K562 (cell line): ENCODE results near the gene ASPRV1. TPM values are rescaled to one million over a fixed set of nuclear protein-coding genes. Genes with fewer than 3 reads are reported as not detected.

Experiments used
- GABPA ChIP-seq: fragments of 200-800 bp; sonication (Bioruptor generic); conservative IDR thresholded peaks from 2 replicates; pipeline ENCODE4 v1.6.1; 2016; ENCODE audit warnings: low read depth, missing genetic modification characterization, missing compliant biosample characterization
- HDAC1 ChIP-seq, 2 experiments: fragments of 450-650 bp; IDR thresholded peaks; 2 replicates each; pipeline ENCODE4 v1.6.1; 2016 to 2017; ENCODE audit warnings: inconsistent platforms in 1 of 2, mild to moderate bottlenecking in 1 of 2, moderate library complexity in 1 of 2
- HMG20A ChIP-seq: fragments of 450-650 bp; formaldehyde crosslinking; conservative IDR thresholded peaks from 2 replicates; pipeline ENCODE4 v1.4.0; 2020; ENCODE audit warnings: mild to moderate bottlenecking, mixed read lengths
- HNRNPK ChIP-seq: fragments of 200-400 bp; formaldehyde crosslinking; IDR thresholded peaks from one replicate; pipeline ENCODE4 v1.6.1; 2018; ENCODE audit warnings: mild to moderate bottlenecking, low read depth, low read length; ENCODE audit not compliant: poor library complexity, severe bottlenecking
- MIER1 ChIP-seq: fragments of 450-650 bp; IDR thresholded peaks from 2 replicates; pipeline ENCODE4 v1.6.1; 2016; ENCODE audit warnings: antibody characterized with exemption, mild to moderate bottlenecking, low read depth
- NELFE ChIP-seq: IDR thresholded peaks from 2 replicates; pipeline ENCODE4 v1.6.1; 2011; ENCODE audit warnings: mild to moderate bottlenecking; ENCODE audit not compliant: insufficient read depth, insufficient read length
- NR2F6 ChIP-seq: fragments of 450-650 bp; formaldehyde crosslinking; IDR thresholded peaks from 2 replicates; pipeline ENCODE4 v1.4.0; 2020; ENCODE audit warnings: mild to moderate bottlenecking
- SAFB ChIP-seq: fragments of 200-400 bp; formaldehyde crosslinking; IDR thresholded peaks from 2 replicates; pipeline ENCODE4 v1.6.1; 2017; ENCODE audit warnings: low read depth, low read length, borderline replicate concordance
- SAFB2 ChIP-seq: fragments of 200-400 bp; formaldehyde crosslinking; IDR thresholded peaks from 2 replicates; pipeline ENCODE4 v1.6.1; 2018; ENCODE audit warnings: borderline replicate concordance, low read length, low read depth, moderate library complexity; ENCODE audit not compliant: severe bottlenecking
- SNRNP70 ChIP-seq: fragments of 200-400 bp; formaldehyde crosslinking; optimal IDR thresholded peaks from 2 replicates; pipeline ENCODE3; 2017; ENCODE audit warnings: low read depth, low read length
- TEAD2 ChIP-seq: fragments of 450-650 bp; IDR thresholded peaks from 2 replicates; pipeline ENCODE4 v1.6.1; 2016; ENCODE audit warnings: missing genetic modification characterization, control low read depth, missing compliant biosample characterization
- ZBTB1 ChIP-seq: sonication (generic); formaldehyde crosslinking; IDR thresholded peaks from 2 replicates; pipeline ENCODE4 v1.8.1; 2023; ENCODE audit warnings: missing genetic modification reagents, low read depth, mild to moderate bottlenecking, borderline replicate concordance
- ZBTB8A ChIP-seq: fragments of 450-650 bp; IDR thresholded peaks from 2 replicates; pipeline ENCODE4 v1.6.1; 2018; ENCODE audit warnings: mild to moderate bottlenecking, moderate library complexity; ENCODE audit not compliant: partially characterized antibody
- ZNF75A ChIP-seq: fragments of 450-650 bp; formaldehyde crosslinking; IDR thresholded peaks from 2 replicates; pipeline ENCODE4 v1.4.0; 2020; ENCODE audit warnings: mild to moderate bottlenecking
- ZNF780A ChIP-seq: fragments of 250-450 bp; sonication (Bioruptor Pico); IDR thresholded peaks from 2 replicates; pipeline ENCODE4 v1.5.0; 2021; ENCODE audit warnings: mild to moderate bottlenecking
- polyA plus RNA-seq, 8 experiments: library from polyadenylated mRNA; depleted of rRNA in 4 of 8; stranded (reverse) in 5 of 8; unstranded in 3 of 8; fragments of >200 nt; fragmentation: Nextera tagmentation in 2 of 8; fragmentation: Illumina TruSeq in 1 of 8; extraction: Ambion mirVana in 2 of 8; extraction: Trizol in 1 of 8; gene quantifications; 2 replicates each; pipeline versions ENCODE4 v1.2.1 to v1.2.3, GENCODE V29; 2011 to 2014; ENCODE audit warnings: inconsistent platforms in 1 of 8, missing spikeins in 1 of 8
- total RNA-seq, 7 experiments: library from RNA; depleted of rRNA in 6 of 7; stranded (reverse); fragments of >200 nt in 6 of 7; fragmentation: Illumina TruSeq in 2 of 7; extraction: Trizol in 2 of 7; gene quantifications; 2 replicates each; pipeline versions ENCODE4 v1.2.1 to v1.2.3, GENCODE V29; 2011 to 2021; ENCODE audit warnings: low replicate concordance in 1 of 7
- TF ChIP-seq, protein P1 (sequence below): fragments of 250-450 bp; sonication (Bioruptor Pico); IDR thresholded peaks from 2 replicates; pipeline ENCODE4 v1.5.0; 2021
- TF ChIP-seq, protein P2 (sequence below): IDR thresholded peaks from 3 replicates; pipeline ENCODE4 v1.6.1; 2011; ENCODE audit warnings: borderline replicate concordance, mild to moderate bottlenecking; ENCODE audit not compliant: insufficient read length, insufficient read depth
- TF ChIP-seq, protein P3 (sequence below): sonication (generic); formaldehyde crosslinking; IDR thresholded peaks from 2 replicates; pipeline ENCODE4 v1.8.0; 2022; ENCODE audit warnings: mild to moderate bottlenecking, missing genetic modification reagents, borderline replicate concordance
- TF ChIP-seq, protein P4 (sequence below): fragments of 200-800 bp; sonication (Bioruptor generic); IDR thresholded peaks from 2 replicates; pipeline ENCODE4 v1.6.1; 2017; ENCODE audit warnings: missing genetic modification characterization, missing compliant biosample characterization

ASPRV1 gene
- total and polyA plus RNA-seq, 9 of the 15 experiments (the other 6 are each of a cell fraction or from before 2014, with no cell fraction given) = 0.17 to 0.72 (median 0.47) TPM; not detected in 1

DNA sequence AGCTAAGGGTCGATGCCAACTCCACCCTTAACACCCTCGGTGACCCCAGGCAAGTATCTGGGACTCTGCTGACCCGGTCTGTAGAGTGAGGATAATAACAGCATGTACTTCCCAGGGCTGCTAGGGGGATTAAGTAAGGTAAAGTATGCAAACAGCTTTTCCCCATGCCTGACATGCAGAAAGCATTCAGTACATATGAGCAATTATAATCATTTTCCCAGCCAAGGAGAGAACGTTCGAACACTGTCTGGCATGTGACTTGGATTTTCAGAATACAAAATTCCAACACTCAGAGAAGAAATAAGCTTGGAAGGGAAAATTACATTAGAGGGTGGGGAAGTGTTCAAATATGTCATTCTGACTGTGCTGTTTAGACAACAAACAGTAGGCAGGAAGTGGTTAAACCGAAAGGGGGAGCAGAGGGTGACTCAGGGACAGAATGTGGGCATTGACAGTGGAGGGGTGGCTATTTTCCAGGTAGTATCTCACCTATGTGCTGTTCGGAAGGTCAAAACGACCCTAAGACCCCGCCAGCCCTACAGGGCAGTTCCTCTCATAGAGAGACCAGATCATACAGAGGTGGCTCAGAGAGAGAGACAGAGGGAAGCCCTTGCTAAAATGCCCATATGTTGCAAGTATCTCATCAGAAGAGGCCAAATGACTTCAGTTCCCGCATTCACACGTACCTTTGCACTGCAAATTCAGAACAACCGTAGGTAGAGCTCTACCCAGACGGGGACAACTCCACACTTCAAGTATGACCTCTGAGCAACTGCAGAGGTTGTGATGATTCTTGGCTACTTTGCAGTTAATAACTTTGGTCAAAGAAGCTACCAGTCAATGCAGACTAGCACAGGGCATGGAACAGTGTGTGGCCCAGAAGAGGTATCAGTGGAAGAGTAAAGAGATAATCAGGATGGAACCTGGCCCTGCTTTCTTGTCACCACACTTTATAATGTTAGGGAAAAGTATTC is 14.8 kb downstream of the ASPRV1 start (continued):
- TF ChIP-seq ZNF75A (CRISPR knock-in tag) = no peak
- no peak for TF ChIP-seq SAFB
- TF ChIP-seq, protein P1, sequence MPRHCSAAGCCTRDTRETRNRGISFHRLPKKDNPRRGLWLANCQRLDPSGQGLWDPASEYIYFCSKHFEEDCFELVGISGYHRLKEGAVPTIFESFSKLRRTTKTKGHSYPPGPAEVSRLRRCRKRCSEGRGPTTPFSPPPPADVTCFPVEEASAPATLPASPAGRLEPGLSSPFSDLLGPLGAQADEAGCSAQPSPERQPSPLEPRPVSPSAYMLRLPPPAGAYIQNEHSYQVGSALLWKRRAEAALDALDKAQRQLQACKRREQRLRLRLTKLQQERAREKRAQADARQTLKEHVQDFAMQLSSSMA = no peak
- TF ChIP-seq NELFE = no peak
- no peak for TF ChIP-seq NR2F6 (CRISPR knock-in tag)
- TF ChIP-seq GABPA (tag) = peak; percentile 77
- TF ChIP-seq SNRNP70 = no peak
- no peak for TF ChIP-seq ZBTB8A
- no peak for TF ChIP-seq SAFB2
- no peak for TF ChIP-seq TEAD2 (tag)
- TF ChIP-seq ZNF780A (CRISPR knock-in tag) = no peak
- TF ChIP-seq HNRNPK = no peak
- TF ChIP-seq, protein P2, sequence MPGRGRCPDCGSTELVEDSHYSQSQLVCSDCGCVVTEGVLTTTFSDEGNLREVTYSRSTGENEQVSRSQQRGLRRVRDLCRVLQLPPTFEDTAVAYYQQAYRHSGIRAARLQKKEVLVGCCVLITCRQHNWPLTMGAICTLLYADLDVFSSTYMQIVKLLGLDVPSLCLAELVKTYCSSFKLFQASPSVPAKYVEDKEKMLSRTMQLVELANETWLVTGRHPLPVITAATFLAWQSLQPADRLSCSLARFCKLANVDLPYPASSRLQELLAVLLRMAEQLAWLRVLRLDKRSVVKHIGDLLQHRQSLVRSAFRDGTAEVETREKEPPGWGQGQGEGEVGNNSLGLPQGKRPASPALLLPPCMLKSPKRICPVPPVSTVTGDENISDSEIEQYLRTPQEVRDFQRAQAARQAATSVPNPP = no peak
- TF ChIP-seq HDAC1 (IDR thresholded peaks at IDR 0.05) = no peak
- TF ChIP-seq HMG20A (CRISPR knock-in tag) = no peak
- TF ChIP-seq, protein P3, sequence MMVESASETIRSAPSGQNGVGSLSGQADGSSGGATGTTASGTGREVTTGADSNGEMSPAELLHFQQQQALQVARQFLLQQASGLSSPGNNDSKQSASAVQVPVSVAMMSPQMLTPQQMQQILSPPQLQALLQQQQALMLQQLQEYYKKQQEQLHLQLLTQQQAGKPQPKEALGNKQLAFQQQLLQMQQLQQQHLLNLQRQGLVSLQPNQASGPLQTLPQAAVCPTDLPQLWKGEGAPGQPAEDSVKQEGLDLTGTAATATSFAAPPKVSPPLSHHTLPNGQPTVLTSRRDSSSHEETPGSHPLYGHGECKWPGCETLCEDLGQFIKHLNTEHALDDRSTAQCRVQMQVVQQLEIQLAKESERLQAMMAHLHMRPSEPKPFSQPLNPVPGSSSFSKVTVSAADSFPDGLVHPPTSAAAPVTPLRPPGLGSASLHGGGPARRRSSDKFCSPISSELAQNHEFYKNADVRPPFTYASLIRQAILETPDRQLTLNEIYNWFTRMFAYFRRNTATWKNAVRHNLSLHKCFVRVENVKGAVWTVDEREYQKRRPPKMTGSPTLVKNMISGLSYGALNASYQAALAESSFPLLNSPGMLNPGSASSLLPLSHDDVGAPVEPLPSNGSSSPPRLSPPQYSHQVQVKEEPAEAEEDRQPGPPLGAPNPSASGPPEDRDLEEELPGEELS = no peak
- TF ChIP-seq, protein P4, sequence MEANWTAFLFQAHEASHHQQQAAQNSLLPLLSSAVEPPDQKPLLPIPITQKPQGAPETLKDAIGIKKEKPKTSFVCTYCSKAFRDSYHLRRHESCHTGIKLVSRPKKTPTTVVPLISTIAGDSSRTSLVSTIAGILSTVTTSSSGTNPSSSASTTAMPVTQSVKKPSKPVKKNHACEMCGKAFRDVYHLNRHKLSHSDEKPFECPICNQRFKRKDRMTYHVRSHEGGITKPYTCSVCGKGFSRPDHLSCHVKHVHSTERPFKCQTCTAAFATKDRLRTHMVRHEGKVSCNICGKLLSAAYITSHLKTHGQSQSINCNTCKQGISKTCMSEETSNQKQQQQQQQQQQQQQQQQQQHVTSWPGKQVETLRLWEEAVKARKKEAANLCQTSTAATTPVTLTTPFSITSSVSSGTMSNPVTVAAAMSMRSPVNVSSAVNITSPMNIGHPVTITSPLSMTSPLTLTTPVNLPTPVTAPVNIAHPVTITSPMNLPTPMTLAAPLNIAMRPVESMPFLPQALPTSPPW (CRISPR knock-in tag) = peak; percentile 91
- TF ChIP-seq MIER1 = no peak
- TF ChIP-seq ZBTB1 (CRISPR knock-in tag) = no peak
